Activated CD4-positive, alpha-beta T cell treated with anti-CD3 and anti-CD28 coated beads for 1 hour (primary cell): ENCODE measurements around the gene HTRA2.

ENCODE experiments used
- DNase-seq: peaks from one replicate; pipeline ENCODE4 v3.0.0-alpha.2; 2020

HTRA2 gene

GRCh38 chr2:74516650-74517049 is 13.1 kb upstream of the HTRA2 start:
- DNase-seq, result no peak

- DNase-seq, result no peak
Observed at GRCh38 chr2:74522516-74522915, 7.2 kb upstream of the HTRA2 start.

DNA sequence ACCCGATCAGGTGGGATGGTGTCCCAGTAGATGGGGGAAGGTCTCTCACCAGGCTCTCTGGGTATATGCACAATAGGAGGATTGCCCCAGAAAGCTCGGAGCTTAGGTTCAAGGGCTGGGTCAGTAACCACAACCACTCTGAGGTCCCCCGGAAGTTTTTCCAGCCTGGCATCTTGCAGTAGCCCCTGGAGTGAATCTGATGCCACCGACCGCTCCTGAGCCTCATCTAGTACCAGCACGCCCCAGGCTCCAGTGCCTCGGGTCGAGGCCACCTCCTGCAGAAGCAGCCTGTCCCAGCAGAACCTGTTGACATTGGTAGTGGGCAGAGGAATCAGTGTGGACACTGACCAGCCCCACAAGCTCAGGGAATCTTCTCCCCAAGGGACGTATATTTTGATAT is 5.7 kb upstream of the HTRA2 start:
- DNase-seq, result no peak

DNA sequence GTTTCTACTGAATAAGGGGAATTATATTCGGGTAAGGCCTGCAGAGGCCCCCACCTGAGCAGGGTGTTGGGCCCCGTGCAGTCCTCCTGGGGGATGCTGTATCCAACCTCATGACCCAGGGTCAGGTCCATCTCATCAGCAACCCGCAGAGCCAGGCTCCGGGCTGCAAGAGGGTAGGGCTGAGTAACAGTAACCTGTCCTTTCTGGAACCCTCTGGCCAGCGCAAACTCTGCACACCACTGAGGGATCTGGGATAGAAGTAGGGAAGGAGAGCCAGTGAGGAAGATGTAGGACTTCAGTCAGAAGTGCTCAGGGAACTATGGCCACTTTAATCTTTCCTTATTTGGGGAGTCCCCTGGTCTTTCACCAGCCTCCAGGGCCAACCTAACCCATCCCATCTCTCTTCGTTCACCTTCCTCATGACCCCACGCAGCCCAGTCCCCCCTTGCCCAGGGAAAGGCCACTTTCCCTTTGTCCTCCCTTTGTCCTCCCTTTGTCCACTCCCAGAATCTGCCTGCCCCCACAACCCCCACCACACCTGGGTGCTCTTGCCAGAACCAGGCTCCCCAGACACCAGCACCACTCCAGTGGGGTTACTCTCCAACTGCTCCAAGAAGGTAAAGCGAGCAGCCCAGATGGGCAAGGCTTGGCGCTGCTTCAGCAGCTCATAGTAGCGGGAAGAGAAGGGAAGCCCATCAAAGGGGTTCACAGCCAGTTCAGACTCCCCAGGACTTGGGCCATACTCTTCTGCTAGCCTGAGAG is 4.6 kb upstream of the HTRA2 start:
- DNase-seq, result no peak

- DNase-seq, result no peak
Observed at GRCh38 chr2:74525717-74526648, 3.8 kb upstream of the HTRA2 start, which contains the start of gene DQX1. Gene DQX1 (minus strand): TSS chr2:74526231. CDS start chr2:74525729, 502 bp downstream.

- no peak for DNase-seq
Observed at GRCh38 chr2:74526649-74527230, 3.0 kb upstream of the HTRA2 start.

- DNase-seq, result no peak
Observed at GRCh38 chr2:74527741-74528140, 2.0 kb upstream of the HTRA2 start.

GRCh38 chr2:74528600-74529356 is 955 bp upstream of the HTRA2 start:
- no peak for DNase-seq

GRCh38 chr2:74530239-74531187 is 780 bp downstream of the HTRA2 start:
- DNase-seq, result no peak

DNA sequence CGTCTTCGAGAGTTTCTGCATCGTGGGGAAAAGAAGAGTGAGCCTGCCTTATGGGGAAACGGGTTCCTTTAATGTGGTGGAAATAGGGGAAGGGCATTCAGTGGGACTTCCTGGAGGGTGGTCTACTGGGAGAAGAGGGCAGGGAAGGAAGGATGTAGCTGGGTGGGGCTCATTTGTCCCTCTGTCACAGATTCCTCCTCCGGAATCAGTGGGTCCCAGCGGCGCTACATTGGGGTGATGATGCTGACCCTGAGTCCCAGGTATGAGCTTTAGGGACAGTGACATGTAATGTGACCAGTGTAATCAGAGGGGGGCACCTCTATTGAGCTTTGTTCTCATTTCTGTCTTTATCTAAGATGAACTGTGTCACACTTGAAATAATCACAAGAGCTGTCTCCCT is 1.9 kb downstream of the HTRA2 start:
- no peak for DNase-seq

- DNase-seq, result no peak
Observed at GRCh38 chr2:74532222-74532621, 2.5 kb downstream of the HTRA2 start.

DNA sequence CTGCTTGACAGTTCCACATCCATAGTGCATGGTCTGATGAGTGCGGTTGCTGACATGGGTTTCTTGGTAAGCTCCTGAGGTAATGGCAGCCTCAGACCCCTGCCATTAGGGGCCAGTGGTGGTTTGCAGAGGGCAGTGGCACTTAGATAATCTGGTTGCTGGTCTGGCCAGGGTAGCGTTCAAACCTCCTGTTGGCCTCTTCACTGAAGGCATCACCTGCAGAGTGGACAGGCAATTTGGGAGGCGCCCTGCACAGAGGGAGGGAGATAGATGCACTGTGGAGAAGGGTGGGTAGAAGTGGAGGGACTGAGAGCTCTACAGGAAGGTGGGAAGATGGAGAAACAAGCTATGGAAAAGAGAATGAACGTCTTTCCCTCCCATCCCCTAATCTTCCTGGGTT is 3.7 kb downstream of the HTRA2 start:
- DNase-seq, result no peak

DNA sequence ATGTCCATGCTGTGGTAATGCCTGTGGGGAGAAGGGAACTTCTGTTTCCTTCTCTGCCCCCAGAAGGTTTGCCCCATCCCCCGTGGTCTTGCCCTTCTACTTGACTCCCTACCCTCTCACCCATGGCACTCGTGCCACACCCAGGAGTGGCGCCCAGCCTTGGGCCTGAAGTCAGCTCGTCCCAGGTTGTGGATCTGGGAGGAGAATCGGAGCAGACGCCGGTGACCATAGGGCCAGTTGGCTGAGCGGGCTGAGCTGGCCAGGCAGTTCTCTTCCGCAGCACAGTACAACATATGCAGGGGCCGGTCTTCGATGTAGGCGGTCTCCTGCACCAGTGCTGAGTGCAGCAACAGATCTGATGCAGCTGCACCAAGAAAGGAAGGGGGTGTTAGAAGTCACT is 4.7 kb downstream of the HTRA2 start:
- DNase-seq, result no peak

- DNase-seq, result no peak
Observed at GRCh38 chr2:74535440-74535965, 5.8 kb downstream of the HTRA2 start.

- DNase-seq, result no peak
Observed at GRCh38 chr2:74536166-74536950, 6.6 kb downstream of the HTRA2 start.

DNA sequence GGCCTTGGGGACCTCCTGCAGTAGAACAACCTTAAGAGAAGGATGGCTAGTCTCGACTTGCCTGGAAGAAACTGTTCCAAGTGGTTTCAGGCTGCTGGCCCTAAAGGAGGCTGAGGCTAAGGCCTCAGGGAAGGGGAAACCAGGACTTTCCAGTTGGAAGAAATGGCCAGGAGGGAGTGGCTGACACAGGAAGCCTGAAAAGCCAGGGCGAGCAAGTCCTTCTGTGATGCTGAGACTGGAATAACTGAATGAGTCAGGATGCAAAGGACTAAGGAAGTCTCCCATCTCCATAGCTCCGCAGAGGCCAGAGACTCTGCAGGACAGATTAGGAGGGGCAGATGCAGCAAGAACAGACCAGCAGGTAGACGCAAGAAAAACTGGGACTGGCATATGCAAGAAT is 7.4 kb downstream of the HTRA2 start:
- DNase-seq, result no peak

GRCh38 chr2:74538881-74539339 is 9.2 kb downstream of the HTRA2 start:
- no peak for DNase-seq

DNA sequence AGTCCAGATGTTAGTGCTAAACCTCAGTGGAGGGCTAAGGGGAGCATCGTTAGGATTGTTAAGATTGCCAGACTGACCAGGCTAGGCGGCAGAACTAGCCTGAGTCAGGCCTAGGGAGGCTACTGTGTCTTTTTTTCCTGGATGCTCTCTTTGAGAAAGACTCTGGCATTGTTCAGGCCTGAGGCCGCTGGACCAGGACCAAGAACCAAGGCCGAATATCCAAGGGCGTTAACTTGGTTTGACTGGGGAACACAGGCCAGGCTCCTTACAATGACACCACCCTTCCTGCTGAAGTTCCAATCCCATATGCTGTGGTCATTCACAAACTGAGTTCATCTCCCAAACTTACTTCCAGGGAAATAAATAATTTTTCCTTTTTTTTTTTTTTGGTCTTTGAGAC is 10.6 kb downstream of the HTRA2 start:
- DNase-seq, result no peak

GRCh38 chr2:74542978-74543377 is 13.2 kb downstream of the HTRA2 start:
- no peak for DNase-seq

DNA sequence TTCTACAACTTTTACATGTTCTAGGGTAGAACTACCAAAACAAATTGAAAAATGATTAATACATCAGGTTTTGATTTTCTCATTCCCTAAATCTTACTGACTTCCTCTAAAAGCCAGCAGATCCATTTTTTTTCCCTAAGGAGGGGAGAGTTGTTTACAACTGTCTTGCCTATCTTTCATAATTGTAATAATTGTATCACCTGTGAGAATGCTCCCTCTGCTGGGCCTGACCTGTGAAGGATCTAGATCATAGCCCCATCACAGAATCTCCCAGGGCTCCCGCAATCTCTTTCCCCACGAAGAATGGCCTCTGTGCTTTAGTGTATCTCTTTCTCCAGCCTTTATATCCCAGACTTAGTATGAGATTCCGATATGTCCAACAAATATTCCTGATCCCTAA is 14.9 kb downstream of the HTRA2 start:
- DNase-seq, result no peak
